ENCODE measurements around the gene RFTN2. TPM values are rescaled to one million over a fixed set of nuclear protein-coding genes. Genes with fewer than 3 reads are reported as not detected.
A peak's percentile ranks its signal among the peaks of the same experiment; 100 is the strongest.

The RFTN2 gene
- total RNA-seq, 6 experiments from 2014 or later: 0.05 to 0.45 (median 0.13) TPM; not detected in 1

GRCh38 chr2:197677483-197677882, 2.1 kb upstream of the RFTN2 start:
- Mint-ChIP-seq H3K9me3 (no peaks in the 10 kb centered on the region), H3K4me3 (no peak overlapping the region), H3K4me1 (ENCODE audit: low read depth) (peaks cover 30% of the 10 kb centered on the region), H3K27ac (no peak overlapping the region), H3K36me3 (ENCODE audit: low read depth) (no peaks in the 10 kb centered on the region), H3K27me3 (ENCODE audit: insufficient read depth) (peaks cover 3% of the 10 kb centered on the region; the same call in 1 of the 2 replicates)
- no peak for TF ChIP-seq CTCF (IDR thresholded peaks at IDR 0.05)
- DNase-seq: peak; percentile 30

GRCh38 chr2:197677056-197677455, 1.7 kb upstream of the RFTN2 start:
- Mint-ChIP-seq H3K27me3 (ENCODE audit: insufficient read depth) (peaks cover 3% of the 10 kb centered on the region; the same call in 1 of the 2 replicates), H3K9me3 (no peaks in the 10 kb centered on the region), H3K4me1 (ENCODE audit: low read depth) (peaks cover 30% of the 10 kb centered on the region), H3K4me3 (no peak overlapping the region), H3K36me3 (ENCODE audit: low read depth) (no peaks in the 10 kb centered on the region), H3K27ac (no peak overlapping the region)
- no peak for DNase-seq
- TF ChIP-seq CTCF (IDR thresholded peaks at IDR 0.05): no peak

- peak overlapping the region; percentile 73 for H3K27ac Mint-ChIP-seq
- H3K9me3 Mint-ChIP-seq: no peaks in the 10 kb centered on the region
- TF ChIP-seq CTCF (IDR thresholded peaks at IDR 0.05): no peak
- H3K27me3 Mint-ChIP-seq (ENCODE audit: insufficient read depth): no peaks in the 10 kb centered on the region
- H3K36me3 Mint-ChIP-seq (ENCODE audit: low read depth): no peaks in the 10 kb centered on the region
- peak; percentile 10 for DNase-seq
- peak overlapping the region; percentile 80 for H3K4me3 Mint-ChIP-seq
- H3K4me1 Mint-ChIP-seq (ENCODE audit: low read depth): peaks cover 30% of the 10 kb centered on the region
These were observed 363 bp upstream of the RFTN2 start for GRCh38 chr2:197675711-197676188.

- H3K4me3 Mint-ChIP-seq: peak overlapping the region; percentile 80
- DNase-seq: no peak
- TF ChIP-seq CTCF (IDR thresholded peaks at IDR 0.05): no peak
These were observed 796 bp downstream of the RFTN2 start for GRCh38 chr2:197674591-197674990.

GRCh38 chr2:197674060-197674459, 1.3 kb downstream of the RFTN2 start:
- Mint-ChIP-seq H3K36me3 (ENCODE audit: low read depth) (no peaks in the 10 kb centered on the region), H3K9me3 (no peaks in the 10 kb centered on the region), H3K4me1 (ENCODE audit: low read depth) (peaks cover 30% of the 10 kb centered on the region), H3K27me3 (ENCODE audit: insufficient read depth) (no peaks in the 10 kb centered on the region), H3K4me3 (no peak overlapping the region), H3K27ac (no peak overlapping the region)
- no peak for DNase-seq
- TF ChIP-seq CTCF (IDR thresholded peaks at IDR 0.05): no peak

More at GRCh38 chr2:197674591-197674990, 796 bp downstream of the RFTN2 start:
- Mint-ChIP-seq H3K9me3 (no peaks in the 10 kb centered on the region), H3K36me3 (ENCODE audit: low read depth) (no peaks in the 10 kb centered on the region), H3K27me3 (ENCODE audit: insufficient read depth) (no peaks in the 10 kb centered on the region), H3K27ac (no peak overlapping the region; the same call in 1 of the 2 replicates), H3K4me1 (ENCODE audit: low read depth) (peaks cover 30% of the 10 kb centered on the region)

GRCh38 chr2:197673606-197674005, 1.8 kb downstream of the RFTN2 start:
- H3K27me3 Mint-ChIP-seq (ENCODE audit: insufficient read depth): no peaks in the 10 kb centered on the region
- H3K4me3 Mint-ChIP-seq: no peak overlapping the region
- no peak for TF ChIP-seq CTCF (IDR thresholded peaks at IDR 0.05)
- DNase-seq: no peak
- H3K9me3 Mint-ChIP-seq: no peaks in the 10 kb centered on the region
- no peaks in the 10 kb centered on the region for H3K36me3 Mint-ChIP-seq (ENCODE audit: low read depth)
- H3K27ac Mint-ChIP-seq: no peak overlapping the region
- H3K4me1 Mint-ChIP-seq (ENCODE audit: low read depth): peaks cover 30% of the 10 kb centered on the region

All from HFFc6 (cell line).